ENCODE results near the gene ST3GAL3.
A peak's percentile ranks its signal among the peaks of the same experiment; 100 is the strongest.

The ST3GAL3 gene

DNA sequence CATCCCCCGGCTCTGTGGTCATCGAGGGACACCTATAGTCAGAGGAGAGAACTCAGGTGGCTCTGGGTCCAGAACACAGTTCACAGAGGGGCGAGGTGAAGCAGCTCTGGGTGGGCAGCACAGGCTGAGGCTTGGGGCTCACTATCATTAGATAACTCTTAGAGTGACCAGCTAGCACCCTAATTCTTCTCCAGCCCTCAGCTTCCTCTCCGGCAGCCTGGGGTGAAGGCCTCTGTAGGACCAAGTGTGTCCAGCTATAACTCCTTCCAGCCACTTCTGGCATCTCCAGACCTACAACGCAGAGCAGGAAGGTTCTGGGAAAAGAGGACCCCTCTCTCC, 227.6 kb downstream of the ST3GAL3 start:
- Histone ChIP-seq H3K18ac (ENCODE audit: low read depth in 1 of 2, low read length in 2 of 2) (no peak overlapping the region), H3K27ac (ENCODE audit: low read length, poor library complexity, severe bottlenecking) (no peak overlapping the region), H3K9ac (ENCODE audit: low read length) (no peak overlapping the region), H2BK12ac (ENCODE audit: low read length in 2 of 2) (no peak overlapping the region), H3K23ac (ENCODE audit: low read length in 2 of 2) (no peak overlapping the region), H2BK5ac (ENCODE audit: low read depth, low read length, poor library complexity, severe bottlenecking) (no peak overlapping the region), H3K9me3 (ENCODE audit: control insufficient read depth, low read length) (peaks cover under 1% of the 10 kb centered on the region), H4K91ac (ENCODE audit: low read length) (no peak overlapping the region), H3K4ac (ENCODE audit: low read depth in 1 of 2, low read length in 2 of 2) (no peak overlapping the region), H3K4me3 (ENCODE audit: insufficient read depth in 1 of 2, low read depth in 1 of 2, low read length in 2 of 2) (no peak overlapping the region), H2AK5ac (ENCODE audit: low read length, severe bottlenecking) (no peak overlapping the region), H2AFZ (ENCODE audit: low read depth, low read length) (no peak overlapping the region), H4K8ac (ENCODE audit: low read length) (no peak overlapping the region), H3K4me2 (ENCODE audit: low read length, poor library complexity, severe bottlenecking) (no peak overlapping the region), H3K4me1 (ENCODE audit: control insufficient read depth, insufficient read depth, low read depth, low read length) (peaks cover 49% of the 10 kb centered on the region), H3K14ac (ENCODE audit: low read length in 2 of 2) (no peak overlapping the region), H2BK15ac (ENCODE audit: low read depth, poor library complexity, severe bottlenecking) (no peak overlapping the region), H3K27me3 (ENCODE audit: control insufficient read depth in 1 of 2, insufficient read depth in 1 of 2, low read length in 2 of 2) (peaks cover 11 to 55% of the 10 kb centered on the region in 2 experiments), H2BK120ac (ENCODE audit: low read depth, low read length) (no peak overlapping the region), H3K79me1 (replicated peaks; ENCODE audit: low read length, poor library complexity, severe bottlenecking) (no peaks in the 10 kb centered on the region), H3K36me3 (ENCODE audit: control insufficient read depth in 1 of 2, insufficient read depth in 2 of 2, low read depth in 1 of 2, low read length in 2 of 2) (peaks cover 3 to 21% of the 10 kb centered on the region in 2 experiments)
- no peak for DNase-seq
- WGBS = 63% methylated on average over 5 of the region's 5 CpGs

DNA sequence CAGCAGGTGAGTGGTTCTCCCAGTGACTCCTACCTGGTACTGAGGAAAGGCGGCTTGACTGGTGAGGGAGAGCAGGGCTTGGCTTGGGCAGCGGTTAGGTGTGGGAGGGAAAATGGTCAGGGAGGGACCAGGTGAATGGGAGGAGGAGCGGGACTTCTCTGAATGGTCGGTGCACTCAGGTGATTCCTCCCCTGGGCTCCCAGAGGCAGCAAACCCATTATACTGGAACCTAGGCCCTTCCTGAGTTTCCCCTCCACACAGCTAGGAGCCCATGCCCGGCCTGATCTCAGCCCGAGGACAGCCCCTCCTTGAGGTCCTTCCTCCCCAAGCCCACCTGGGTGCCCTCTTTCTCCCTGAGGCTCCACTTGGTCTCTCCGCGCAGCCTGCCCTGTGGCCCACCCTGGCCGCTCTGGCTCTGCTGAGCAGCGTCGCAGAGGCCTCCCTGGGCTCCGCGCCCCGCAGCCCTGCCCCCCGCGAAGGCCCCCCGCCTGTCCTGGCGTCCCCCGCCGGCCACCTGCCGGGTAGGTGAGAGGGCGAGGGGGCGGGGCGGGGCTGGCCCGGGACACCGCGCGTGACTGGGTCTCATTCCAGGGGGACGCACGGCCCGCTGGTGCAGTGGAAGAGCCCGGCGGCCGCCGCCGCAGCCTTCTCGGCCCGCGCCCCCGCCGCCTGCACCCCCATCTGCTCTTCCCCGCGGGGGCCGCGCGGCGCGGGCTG, 228.5 kb downstream of the ST3GAL3 start:
- Histone ChIP-seq H3K9me3 (ENCODE audit: control insufficient read depth, low read length) (no peaks in the 10 kb centered on the region), H4K8ac (ENCODE audit: low read length) (no peak overlapping the region), H4K91ac (ENCODE audit: low read length) (peak overlapping the region; percentile 25), H3K4me1 (ENCODE audit: control insufficient read depth, insufficient read depth, low read depth, low read length) (peaks cover 48% of the 10 kb centered on the region), H3K79me1 (replicated peaks; ENCODE audit: low read length, poor library complexity, severe bottlenecking) (no peaks in the 10 kb centered on the region), H2BK5ac (ENCODE audit: low read depth, low read length, poor library complexity, severe bottlenecking) (no peak overlapping the region), H3K18ac (ENCODE audit: low read depth in 1 of 2, low read length in 2 of 2) (peak overlapping the region in 1 of 2 experiments; percentile 14), H3K4me2 (ENCODE audit: low read length, poor library complexity, severe bottlenecking) (peak overlapping the region; percentile 51), H3K27me3 (ENCODE audit: control insufficient read depth in 1 of 2, insufficient read depth in 1 of 2, low read length in 2 of 2) (peaks cover 13 to 57% of the 10 kb centered on the region in 2 experiments), H2BK120ac (ENCODE audit: low read depth, low read length) (no peak overlapping the region), H2AK5ac (ENCODE audit: low read length, severe bottlenecking) (no peak overlapping the region), H2BK15ac (ENCODE audit: low read depth, poor library complexity, severe bottlenecking) (no peak overlapping the region), H3K23ac (ENCODE audit: low read length in 2 of 2) (no peak overlapping the region), H3K14ac (ENCODE audit: low read length in 2 of 2) (no peak overlapping the region), H2BK12ac (ENCODE audit: low read length in 2 of 2) (no peak overlapping the region), H2AFZ (ENCODE audit: low read depth, low read length) (no peak overlapping the region), H3K4ac (ENCODE audit: low read depth in 1 of 2, low read length in 2 of 2) (peak overlapping the region in 1 of 2 experiments; percentile 12), H3K4me3 (ENCODE audit: insufficient read depth in 1 of 2, low read depth in 1 of 2, low read length in 2 of 2) (peak overlapping the region in 1 of 2 experiments; percentile 46), H3K36me3 (ENCODE audit: control insufficient read depth in 1 of 2, insufficient read depth in 2 of 2, low read depth in 1 of 2, low read length in 2 of 2) (peaks cover 0 to 12% of the 10 kb centered on the region in 2 experiments), H3K9ac (ENCODE audit: low read length) (no peak overlapping the region), H3K27ac (ENCODE audit: low read length, poor library complexity, severe bottlenecking) (no peak overlapping the region)
- no peak for DNase-seq
- WGBS = 20% methylated on average over 21 of the region's 48 CpGs

DNA sequence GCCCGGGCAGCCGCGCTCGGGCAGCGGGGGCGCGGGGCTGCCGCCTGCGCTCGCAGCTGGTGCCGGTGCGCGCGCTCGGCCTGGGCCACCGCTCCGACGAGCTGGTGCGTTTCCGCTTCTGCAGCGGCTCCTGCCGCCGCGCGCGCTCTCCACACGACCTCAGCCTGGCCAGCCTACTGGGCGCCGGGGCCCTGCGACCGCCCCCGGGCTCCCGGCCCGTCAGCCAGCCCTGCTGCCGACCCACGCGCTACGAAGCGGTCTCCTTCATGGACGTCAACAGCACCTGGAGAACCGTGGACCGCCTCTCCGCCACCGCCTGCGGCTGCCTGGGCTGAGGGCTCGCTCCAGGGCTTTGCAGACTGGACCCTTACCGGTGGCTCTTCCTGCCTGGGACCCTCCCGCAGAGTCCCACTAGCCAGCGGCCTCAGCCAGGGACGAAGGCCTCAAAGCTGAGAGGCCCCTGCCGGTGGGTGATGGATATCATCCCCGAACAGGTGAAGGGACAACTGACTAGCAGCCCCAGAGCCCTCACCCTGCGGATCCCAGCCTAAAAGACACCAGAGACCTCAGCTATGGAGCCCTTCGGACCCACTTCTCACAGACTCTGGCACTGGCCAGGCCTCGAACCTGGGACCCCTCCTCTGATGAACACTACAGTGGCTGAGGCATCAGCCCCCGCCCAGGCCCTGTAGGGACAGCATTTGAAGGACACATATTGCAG, 229.3 kb downstream of the ST3GAL3 start:
- Histone ChIP-seq H2BK5ac (ENCODE audit: low read depth, low read length, poor library complexity, severe bottlenecking) (no peak overlapping the region), H4K8ac (ENCODE audit: low read length) (no peak overlapping the region), H2BK12ac (ENCODE audit: low read length in 2 of 2) (no peak overlapping the region), H2BK120ac (ENCODE audit: low read depth, low read length) (no peak overlapping the region), H2AK5ac (ENCODE audit: low read length, severe bottlenecking) (no peak overlapping the region), H3K4me2 (ENCODE audit: low read length, poor library complexity, severe bottlenecking) (peak overlapping the region; percentile 51), H3K23ac (ENCODE audit: low read length in 2 of 2) (peak overlapping the region in 1 of 2 experiments; percentile 64), H3K27ac (ENCODE audit: low read length, poor library complexity, severe bottlenecking) (peak overlapping the region; percentile 1), H2AFZ (ENCODE audit: low read depth, low read length) (no peak overlapping the region), H4K91ac (ENCODE audit: low read length) (no peak overlapping the region), H3K27me3 (ENCODE audit: control insufficient read depth in 1 of 2, insufficient read depth in 1 of 2, low read length in 2 of 2) (peaks cover 13 to 57% of the 10 kb centered on the region in 2 experiments), H3K4me1 (ENCODE audit: control insufficient read depth, insufficient read depth, low read depth, low read length) (peaks cover 48% of the 10 kb centered on the region), H3K4me3 (ENCODE audit: insufficient read depth in 1 of 2, low read depth in 1 of 2, low read length in 2 of 2) (peak overlapping the region; percentile 46 to 66), H3K14ac (ENCODE audit: low read length in 2 of 2) (no peak overlapping the region), H3K18ac (ENCODE audit: low read depth in 1 of 2, low read length in 2 of 2) (no peak overlapping the region), H3K9ac (ENCODE audit: low read length) (no peak overlapping the region), H2BK15ac (ENCODE audit: low read depth, poor library complexity, severe bottlenecking) (no peak overlapping the region), H3K9me3 (ENCODE audit: control insufficient read depth, low read length) (no peaks in the 10 kb centered on the region), H3K36me3 (ENCODE audit: control insufficient read depth in 1 of 2, insufficient read depth in 2 of 2, low read depth in 1 of 2, low read length in 2 of 2) (peaks cover 0 to 5% of the 10 kb centered on the region in 2 experiments), H3K79me1 (replicated peaks; ENCODE audit: low read length, poor library complexity, severe bottlenecking) (no peaks in the 10 kb centered on the region), H3K4ac (ENCODE audit: low read depth in 1 of 2, low read length in 2 of 2) (no peak overlapping the region)
- WGBS = 8% methylated on average over 49 of the region's 56 CpGs
- peak; percentile 56 for DNase-seq

DNA sequence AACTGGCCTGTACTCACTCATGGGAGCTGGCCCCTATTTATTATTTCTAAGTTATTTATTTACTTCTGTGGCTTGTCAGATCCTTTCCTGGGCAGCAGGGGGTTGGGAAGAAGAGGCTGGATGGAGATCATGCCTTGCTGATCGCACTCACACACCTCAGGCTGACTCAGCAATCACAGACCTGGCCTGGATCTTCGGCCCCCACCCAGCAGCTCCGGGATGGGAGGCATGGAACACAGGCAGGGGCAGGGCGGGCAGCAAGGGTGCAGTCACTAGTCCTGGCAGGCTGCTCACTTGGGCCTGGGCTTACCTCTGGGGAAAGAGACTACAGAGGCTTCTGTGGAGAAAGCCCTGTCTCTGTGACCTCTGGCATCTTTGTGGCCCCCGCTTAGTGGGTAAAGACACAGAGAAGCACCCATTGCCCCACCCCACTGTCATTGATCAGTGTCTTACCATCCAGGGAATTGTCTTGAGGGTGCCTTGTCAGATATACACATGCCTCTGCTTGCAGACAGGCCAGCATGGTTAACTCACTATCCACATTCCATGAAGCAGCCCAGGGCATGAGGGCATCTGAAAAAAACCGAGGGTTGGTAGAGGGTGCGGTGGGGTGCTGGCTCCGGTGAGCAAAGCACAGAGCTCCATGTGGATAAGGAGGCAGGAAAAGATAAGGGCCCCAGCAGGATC, 230.0 kb downstream of the ST3GAL3 start:
- no peak overlapping the region for H2AFZ ChIP-seq (ENCODE audit: low read depth, low read length)
- H3K4me3 ChIP-seq (ENCODE audit: insufficient read depth in 1 of 2, low read depth in 1 of 2, low read length in 2 of 2) = no peak overlapping the region
- no peaks in the 10 kb centered on the region for H3K36me3 ChIP-seq (ENCODE audit: control insufficient read depth in 1 of 2, insufficient read depth in 2 of 2, low read depth in 1 of 2, low read length in 2 of 2)
- H2BK15ac ChIP-seq (ENCODE audit: low read depth, poor library complexity, severe bottlenecking) = no peak overlapping the region
- peaks cover 13 to 57% of the 10 kb centered on the region in 2 experiments for H3K27me3 ChIP-seq (ENCODE audit: control insufficient read depth in 1 of 2, insufficient read depth in 1 of 2, low read length in 2 of 2)
- no peak overlapping the region for H4K91ac ChIP-seq (ENCODE audit: low read length)
- H2AK5ac ChIP-seq (ENCODE audit: low read length, severe bottlenecking) = no peak overlapping the region
- H3K14ac ChIP-seq (ENCODE audit: low read length in 2 of 2) = no peak overlapping the region
- H2BK12ac ChIP-seq (ENCODE audit: low read length in 2 of 2) = no peak overlapping the region
- no peak overlapping the region for H3K23ac ChIP-seq (ENCODE audit: low read length in 2 of 2)
- H2BK120ac ChIP-seq (ENCODE audit: low read depth, low read length) = no peak overlapping the region
- no peak overlapping the region for H3K18ac ChIP-seq (ENCODE audit: low read depth in 1 of 2, low read length in 2 of 2)
- H4K8ac ChIP-seq (ENCODE audit: low read length) = no peak overlapping the region
- H3K27ac ChIP-seq (ENCODE audit: low read length, poor library complexity, severe bottlenecking) = no peak overlapping the region
- H3K79me1 ChIP-seq (replicated peaks; ENCODE audit: low read length, poor library complexity, severe bottlenecking) = no peaks in the 10 kb centered on the region
- peaks cover 47% of the 10 kb centered on the region for H3K4me1 ChIP-seq (ENCODE audit: control insufficient read depth, insufficient read depth, low read depth, low read length)
- no peak overlapping the region for H2BK5ac ChIP-seq (ENCODE audit: low read depth, low read length, poor library complexity, severe bottlenecking)
- no peak for DNase-seq
- WGBS = 90% methylated on average over 8 of the region's 8 CpGs
- no peak overlapping the region for H3K4ac ChIP-seq (ENCODE audit: low read depth in 1 of 2, low read length in 2 of 2)
- H3K4me2 ChIP-seq (ENCODE audit: low read length, poor library complexity, severe bottlenecking) = peak overlapping the region; percentile 51
- H3K9ac ChIP-seq (ENCODE audit: low read length) = no peak overlapping the region
- no peaks in the 10 kb centered on the region for H3K9me3 ChIP-seq (ENCODE audit: control insufficient read depth, low read length)

Data from mesenchymal stem cell (in vitro differentiated cells and primary cell).